H1 (cell line): ENCODE results near the gene KISS1. TPM values are rescaled to one million over a fixed set of nuclear protein-coding genes. Genes with fewer than 3 reads are reported as not detected.
A peak's percentile ranks its signal among the peaks of the same experiment; 100 is the strongest.

Source experiments
- CTCF ChIA-PET: fragments of 300-600 bp; sonication (Branson Sonifier 250); formaldehyde crosslinking; loops from one replicate; lab custom pipeline; 2021; ENCODE audit not compliant: partially characterized antibody; lab: Charles Lee
- POLR2A ChIA-PET: fragments of 300-600 bp; sonication (Branson Sonifier 250); formaldehyde crosslinking; loops from one replicate; lab custom pipeline; 2021; ENCODE audit warnings: inconsistent platforms; ENCODE audit not compliant: partially characterized antibody; lab: Charles Lee
- DNase-seq, 2 experiments: peaks; one replicate each; pipeline versions ENCODE4 v3.0.0 to v3.0.0-alpha.2; 2010 to 2022; ENCODE audit warnings: low spot score in 2 of 2, low read depth in 1 of 2, mixed read lengths in 1 of 2
- FAIRE-seq: peaks from 2 replicates; lab custom pipeline; 2011; peaks lifted over from hg19 to GRCh38; lab: Jason Lieb, UNC
- H2AFZ ChIP-seq: 2 replicates; pipeline ENCODE4 v1.8.1; 2012; ENCODE audit warnings: low read length, inconsistent platforms
- H2AK5ac ChIP-seq: 2 replicates; pipeline ENCODE4 v1.6.1; 2013; ENCODE audit warnings: low read depth, low read length
- H2BK120ac ChIP-seq: replicated peaks from 2 replicates; pipeline ENCODE3; 2013; ENCODE audit warnings: low read depth, low read length, inconsistent platforms
- H2BK12ac ChIP-seq: 2 replicates; pipeline ENCODE4 v1.6.1; 2013; ENCODE audit warnings: low read depth, low read length
- H2BK15ac ChIP-seq: 2 replicates; pipeline ENCODE4 v1.6.1; 2013; ENCODE audit warnings: low read length
- H2BK20ac ChIP-seq: 2 replicates; pipeline ENCODE4 v1.6.1; 2013; ENCODE audit warnings: low read length
- H2BK5ac ChIP-seq: 2 replicates; pipeline ENCODE4 v1.6.1; 2013; ENCODE audit warnings: low read depth, low read length
- H3K14ac ChIP-seq: 2 replicates; pipeline ENCODE4 v1.6.1; 2013; ENCODE audit warnings: inconsistent platforms; ENCODE audit not compliant: insufficient read length
- H3K18ac ChIP-seq: 2 replicates; pipeline ENCODE4 v1.6.1; 2013; ENCODE audit warnings: low read length; ENCODE audit errors: extremely low read depth
- H3K23ac ChIP-seq: 2 replicates; pipeline ENCODE4 v1.6.1; 2013; ENCODE audit warnings: inconsistent platforms; ENCODE audit not compliant: insufficient read length
- H3K23me2 ChIP-seq: 2 replicates; pipeline ENCODE4 v1.6.1; 2013; ENCODE audit warnings: low read depth, low read length
- H3K27ac ChIP-seq: 2 replicates; pipeline ENCODE4 v1.6.1; 2011; ENCODE audit warnings: low read depth, low read length, inconsistent platforms
- H3K27me3 ChIP-seq, 4 experiments: replicated peaks in 1 of 4; 1 replicate in 1 of 4; 2 replicates in 3 of 4; pipeline versions ENCODE4 v1.6.1 to v1.8.1; 2011 to 2013; ENCODE audit warnings: low read length in 3 of 4, mild to moderate bottlenecking in 3 of 4, inconsistent platforms in 2 of 4, mixed read lengths in 2 of 4, moderate library complexity in 1 of 4; ENCODE audit not compliant: control insufficient read depth in 3 of 4, insufficient read depth in 3 of 4; ENCODE audit errors: extremely low read depth in 1 of 4
- H3K36me3 ChIP-seq, 4 experiments: 2 replicates each; pipeline versions ENCODE4 v1.6.1 to v1.8.1; 2011 to 2013; ENCODE audit warnings: mild to moderate bottlenecking in 4 of 4, low read length in 3 of 4, moderate library complexity in 2 of 4, control low read depth in 1 of 4, inconsistent platforms in 1 of 4; ENCODE audit not compliant: insufficient read depth in 4 of 4, control insufficient read depth in 2 of 4
- H3K4ac ChIP-seq: replicated peaks from 2 replicates; pipeline ENCODE3; 2013; ENCODE audit warnings: low read length, low read depth, mixed read lengths, inconsistent platforms; ENCODE audit not compliant: insufficient read length
- H3K4me1 ChIP-seq, 4 experiments: replicated peaks in 1 of 4; 1 replicate in 1 of 4; 2 replicates in 3 of 4; pipeline versions ENCODE4 v1.6.1 to v1.8.1; 2011 to 2013; ENCODE audit warnings: low read length in 3 of 4, inconsistent platforms in 2 of 4, mixed read lengths in 1 of 4; ENCODE audit not compliant: insufficient read depth in 4 of 4, control insufficient read depth in 3 of 4
- H3K4me2 ChIP-seq, 2 experiments: 2 replicates each; pipeline versions ENCODE4 v1.6.1 to v1.8.1; 2011 to 2013; ENCODE audit warnings: low read depth in 2 of 2, low read length in 2 of 2, control low read depth in 1 of 2, inconsistent platforms in 1 of 2, mild to moderate bottlenecking in 1 of 2; ENCODE audit not compliant: insufficient read depth in 1 of 2
- H3K4me3 ChIP-seq, 4 experiments: fragments of 200-600, 300-600 bp in 1 of 4; sonication (generic), shearing (Covaris generic), sonication (Bioruptor Twin) in 1 of 4; 2 replicates each; pipeline versions ENCODE4 v1.5.1 to v1.8.1; 2011 to 2016; ENCODE audit warnings: low read length in 4 of 4, low read depth in 3 of 4, control low read depth in 2 of 4, inconsistent platforms in 2 of 4, mild to moderate bottlenecking in 2 of 4, mixed read lengths in 1 of 4, moderate library complexity in 1 of 4; ENCODE audit not compliant: insufficient read depth in 2 of 4; ENCODE audit errors: extremely low read depth in 1 of 4
- H3K56ac ChIP-seq: replicated peaks from 2 replicates; pipeline ENCODE3; 2013; ENCODE audit warnings: low read depth, mild to moderate bottlenecking, mixed read lengths, low read length, inconsistent platforms; ENCODE audit not compliant: insufficient read length
- H3K79me1 ChIP-seq: 2 replicates; pipeline ENCODE4 v1.6.1; 2013; ENCODE audit warnings: low read depth, low read length, control low read depth
- H3K79me2 ChIP-seq, 2 experiments: 2 replicates each; pipeline versions ENCODE4 v1.6.1 to v1.8.1; 2012 to 2013; ENCODE audit warnings: low read length in 2 of 2, mild to moderate bottlenecking in 2 of 2, inconsistent platforms in 1 of 2; ENCODE audit not compliant: insufficient read depth in 2 of 2, control insufficient read depth in 1 of 2
- H3K9ac ChIP-seq, 4 experiments: replicated peaks in 1 of 4; 1 replicate in 1 of 4; 2 replicates in 3 of 4; pipeline versions ENCODE4 v1.6.1 to v1.8.1; 2011 to 2013; ENCODE audit warnings: low read depth in 3 of 4, low read length in 3 of 4, control low read depth in 2 of 4, mild to moderate bottlenecking in 2 of 4, moderate library complexity in 2 of 4, inconsistent platforms in 1 of 4; ENCODE audit errors: extremely low read depth in 1 of 4
- H3K9me3 ChIP-seq, 2 experiments: 2 replicates each; pipeline versions ENCODE4 v1.6.1 to v1.8.1; 2012 to 2013; ENCODE audit warnings: mild to moderate bottlenecking in 2 of 2, moderate library complexity in 2 of 2, control low read depth in 1 of 2, inconsistent platforms in 1 of 2, low read depth in 1 of 2, low read length in 1 of 2, mixed read lengths in 1 of 2; ENCODE audit not compliant: insufficient read depth in 2 of 2
- H4K20me1 ChIP-seq, 2 experiments: replicated peaks in 1 of 2; 2 replicates each; pipeline versions ENCODE3 to v1.8.1; 2011 to 2013; ENCODE audit warnings: inconsistent platforms in 2 of 2, low read length in 2 of 2, mild to moderate bottlenecking in 1 of 2; ENCODE audit not compliant: insufficient read depth in 2 of 2, control insufficient read depth in 1 of 2
- H4K5ac ChIP-seq: 2 replicates; pipeline ENCODE4 v1.6.1; 2013; ENCODE audit warnings: low read length, low read depth, mixed read lengths, inconsistent platforms; ENCODE audit not compliant: insufficient read length
- H4K8ac ChIP-seq: 2 replicates; pipeline ENCODE4 v1.8.0; 2013; ENCODE audit warnings: mild to moderate bottlenecking, moderate library complexity, low read length, inconsistent platforms; ENCODE audit not compliant: insufficient read depth; ENCODE audit errors: extremely low read depth
- H4K91ac ChIP-seq: replicated peaks from 2 replicates; pipeline ENCODE3; 2013; ENCODE audit warnings: low read length, mixed read lengths, inconsistent platforms; ENCODE audit not compliant: insufficient read length
- BRCA1 ChIP-seq: IDR thresholded peaks from 2 replicates; pipeline ENCODE4 v1.6.1; 2012; ENCODE audit warnings: low read depth, low read length, improper control_type of control experiment
- JUN ChIP-seq: IDR thresholded peaks from 2 replicates; pipeline ENCODE4 v1.6.1; 2011; ENCODE audit warnings: low read depth, mild to moderate bottlenecking, improper control_type of control experiment, low read length
- KDM1A ChIP-seq: fragments of 200-600, 300-600 bp; sonication (generic); IDR thresholded peaks from 2 replicates; pipeline ENCODE4 v1.7.1; 2016; ENCODE audit warnings: mild to moderate bottlenecking, low read length, borderline replicate concordance
- KDM4A ChIP-seq: IDR thresholded peaks from one replicate; pipeline ENCODE4 v1.7.1; 2012; ENCODE audit warnings: low read depth, mild to moderate bottlenecking, moderate library complexity, low read length, inconsistent platforms; ENCODE audit not compliant: severe bottlenecking
- PHF8 ChIP-seq: fragments of 200-600 bp; sonication (generic); conservative IDR thresholded peaks from 2 replicates; pipeline ENCODE4 v1.7.1; 2012; ENCODE audit warnings: low read depth, mild to moderate bottlenecking, inconsistent platforms, low read length, moderate library complexity
- RAD21 ChIP-seq, 2 experiments: IDR thresholded peaks in 1 of 2; conservative IDR thresholded peaks in 1 of 2; 2 replicates each; pipeline ENCODE4 v1.6.1; 2011; ENCODE audit warnings: low read depth in 2 of 2, low read length in 2 of 2, improper control_type of control experiment in 1 of 2, inconsistent platforms in 1 of 2, mild to moderate bottlenecking in 1 of 2, moderate library complexity in 1 of 2
- RBBP5 ChIP-seq: IDR thresholded peaks from 2 replicates; pipeline ENCODE4 v1.7.1; 2012; ENCODE audit warnings: low read depth, mild to moderate bottlenecking, inconsistent platforms, low read length, moderate library complexity, borderline replicate concordance
- SIN3A ChIP-seq, 2 experiments: IDR thresholded peaks in 1 of 2; conservative IDR thresholded peaks in 1 of 2; 2 replicates each; pipeline ENCODE4 v1.6.1; 2011 to 2012; ENCODE audit warnings: low read length in 2 of 2, improper control_type of control experiment in 1 of 2, low read depth in 1 of 2, mild to moderate bottlenecking in 1 of 2
- SP1 ChIP-seq: IDR thresholded peaks from 2 replicates; pipeline ENCODE4 v1.6.1; 2011; ENCODE audit warnings: low read depth, low read length
- TBP ChIP-seq: IDR thresholded peaks from 2 replicates; pipeline ENCODE4 v1.6.1; 2011; ENCODE audit warnings: low read depth, low read length, improper control_type of control experiment
- WGBS, 2 experiments: shearing (Covaris generic) in 1 of 2; methylation state at CpG; one replicate each; pipeline versions ENCODE4 v1.1.6 to v1.1.7; 2013 to 2015; ENCODE audit warnings: low lambda C conversion rate in 2 of 2, mixed read lengths in 2 of 2, inconsistent platforms in 1 of 2, low coverage in 1 of 2, missing lambda C conversion rate in 1 of 2; ENCODE audit not compliant: insufficient replicate concordance in 2 of 2, insufficient coverage in 1 of 2, insufficient read length in 1 of 2; ENCODE audit errors: extremely low coverage in 1 of 2, missing lambda C conversion rate in 1 of 2; 5-methylcytosine and 5-hydroxymethylcytosine counted together
- polyA plus RNA-seq, 7 experiments: library from polyadenylated mRNA; depleted of rRNA in 3 of 7; stranded (reverse) in 5 of 7; unstranded in 2 of 7; fragments of >200 nt in 5 of 7; fragments of 200-250 nt in 2 of 7; gene quantifications; 1 replicate in 5 of 7; 2 replicates in 1 of 7; 4 replicates in 1 of 7; pipeline versions ENCODE4 v1.2.1 to v1.2.3, GENCODE V29; 2011 to 2013; ENCODE audit warnings: missing spikeins in 2 of 7, mixed read lengths in 2 of 7
- total RNA-seq: library from RNA; stranded (reverse); fragmentation: NEBNext Ultra II Directional; extraction: Animal tissue kit (Norgen Biotek cat#: 25700); gene quantifications from 2 replicates; pipeline ENCODE4 v1.2.1, GENCODE V29; 2021

The KISS1 gene
- total and polyA plus RNA-seq, 2 of the 8 experiments (the other 6 are each of a cell fraction or from before 2014, with no cell fraction given) = 0.71 TPM; not detected in 1

- no peaks in the 10 kb centered on the region for H4K20me1 ChIP-seq
- H2AFZ ChIP-seq = peak overlapping the region; percentile 72
- H3K36me3 ChIP-seq = no peaks in the 10 kb centered on the region
- H2BK5ac ChIP-seq = peak overlapping the region; percentile 69; the same call in 1 of the 2 replicates
- no peak overlapping the region for H3K23ac ChIP-seq
- peaks cover 12% of the 10 kb centered on the region; the same call in 1 of the 2 replicates for H3K23me2 ChIP-seq
- no peak overlapping the region for H3K4ac ChIP-seq
- H3K4me2 ChIP-seq = peak overlapping the region; percentile 65 to 82
- H4K8ac ChIP-seq = peak overlapping the region; percentile 47; the same call in 1 of the 2 replicates
- FAIRE-seq (no peak), DNase-seq (peak in 1 of 2 experiments; percentile 87)
- H2BK120ac ChIP-seq = no peak overlapping the region
- H4K91ac ChIP-seq = peak overlapping the region; percentile 44
- H3K79me1 ChIP-seq = no peaks in the 10 kb centered on the region
- no peak overlapping the region for H3K56ac ChIP-seq
- H2AK5ac ChIP-seq = no peak overlapping the region
- 61% methylated on average over 14 of the region's 25 CpGs; no CpG with 5 or more reads in 1 of the 2 experiments for WGBS, 2 experiments
- no peak overlapping the region for H3K9ac ChIP-seq
- H2BK15ac ChIP-seq = no peak overlapping the region; the same call in 1 of the 2 replicates
- CTCF ChIA-PET = interaction anchor here (0.9 to 18.7 kb wide), 11 partner anchors 10 to 292 kb away, joined by 3 to 360 read pairs (median 16); partner anchors contain the start of genes GOLT1A and KISS1
- H3K9me3 ChIP-seq = no peaks in the 10 kb centered on the region
- H3K14ac ChIP-seq = no peak overlapping the region
- H3K4me3 ChIP-seq = peak overlapping the region; percentile 51 to 77 (median 68)
- H3K4me1 ChIP-seq = peaks cover 0 to 33% (median 24%) of the 10 kb centered on the region in 4 experiments; a peak in 6 of 7 replicates
- no peaks in the 10 kb centered on the region for H3K79me2 ChIP-seq
- POLR2A ChIA-PET = interaction anchor here (0.9 to 6.5 kb wide), 7 partner anchors 11 to 290 kb away, joined by 3 to 35 read pairs (median 7); partner anchors contain the start of gene SNRPE
- no peak overlapping the region for H2BK20ac ChIP-seq
- no peak overlapping the region for H3K27ac ChIP-seq
- peak overlapping the region; percentile 79 for H3K18ac ChIP-seq
- peaks cover 0 to 21% (median 17%) of the 10 kb centered on the region in 4 experiments; a peak in 5 of 7 replicates for H3K27me3 ChIP-seq
- no peak overlapping the region for H4K5ac ChIP-seq
- H2BK12ac ChIP-seq = peak overlapping the region; percentile 83; the same call in 1 of the 2 replicates
- TF ChIP-seq SP1 = no peak
- TF ChIP-seq SIN3A (conservative IDR thresholded peaks at IDR 0.05 in 1 of 2, IDR thresholded peaks at IDR 0.05 in 1 of 2; ENCODE audit: low read depth in 1 of 2, low read length in 2 of 2) = no peak
- TF ChIP-seq JUN = no peak
- TF ChIP-seq RBBP5 = peak; percentile 21; the same call in 1 of the 2 replicates
- TF ChIP-seq PHF8 = no peak
- TF ChIP-seq RAD21 (IDR thresholded peaks at IDR 0.05 in 1 of 2, conservative IDR thresholded peaks at IDR 0.05 in 1 of 2; ENCODE audit: low read depth in 2 of 2, low read length in 2 of 2) = no peak
- TF ChIP-seq KDM1A = no peak
- TF ChIP-seq BRCA1 = no peak
- peak; percentile 2 for TF ChIP-seq KDM4A
- no peak for TF ChIP-seq TBP
Observed at GRCh38 chr1:204152310-204153044, 43.8 kb downstream of the KISS1 start.
